HEK293T (cell line): ENCODE measurements around the gene PDZD2.

ENCODE experiments used
- ELF4 ChIP-seq: fragments of 450-650 bp; IDR thresholded peaks from 2 replicates; pipeline ENCODE4 v1.6.1; 2017; ENCODE audit warnings: antibody characterized with exemption
- FOXA1 ChIP-seq: fragments of 450-650 bp; IDR thresholded peaks from 2 replicates; pipeline ENCODE4 v1.6.1; 2016; ENCODE audit warnings: mild to moderate bottlenecking
- FOXK2 ChIP-seq: fragments of 450-650 bp; IDR thresholded peaks from 2 replicates; pipeline ENCODE4 v1.6.1; 2016; ENCODE audit warnings: mild to moderate bottlenecking
- HDGF ChIP-seq: fragments of 450-650 bp; IDR thresholded peaks from 2 replicates; pipeline ENCODE4 v1.6.1; 2017; ENCODE audit warnings: antibody characterized with exemption, borderline replicate concordance
- LEF1 ChIP-seq: fragments of 450-650 bp; IDR thresholded peaks from 2 replicates; pipeline ENCODE4 v1.6.1; 2017; ENCODE audit warnings: mild to moderate bottlenecking, borderline replicate concordance
- NFRKB ChIP-seq: fragments of 450-650 bp; IDR thresholded peaks from 2 replicates; pipeline ENCODE4 v1.6.1; 2016; ENCODE audit warnings: mild to moderate bottlenecking, moderate library complexity
- ZNF384 ChIP-seq: fragments of 450-650 bp; IDR thresholded peaks from 2 replicates; pipeline ENCODE4 v1.6.1; 2016

DNA sequence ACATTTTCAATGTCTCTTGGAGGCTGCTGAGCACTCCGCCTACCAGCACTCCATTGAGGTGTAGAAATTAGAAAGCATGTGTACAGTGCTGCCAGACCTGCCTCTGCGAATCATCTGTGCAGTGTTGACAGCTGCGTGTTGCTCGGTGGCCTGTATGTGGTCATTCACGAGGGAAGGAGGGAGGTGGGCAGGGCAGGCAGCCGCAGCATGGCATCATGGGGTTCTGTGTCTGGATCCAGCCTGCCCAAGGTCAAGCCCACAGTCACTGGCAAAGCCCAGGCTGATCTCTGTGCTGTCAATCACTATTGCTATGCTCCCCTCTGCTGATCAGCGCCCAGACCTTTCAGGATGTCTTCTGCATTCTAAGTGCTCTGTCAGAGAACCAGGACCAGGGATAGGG, 8.0 kb upstream of the PDZD2 start:
- no peak for TF ChIP-seq HDGF
- TF ChIP-seq LEF1, result no peak
- no peak for TF ChIP-seq FOXA1
- no peak for TF ChIP-seq FOXK2
- no peak for TF ChIP-seq ELF4
- TF ChIP-seq NFRKB, result no peak
- TF ChIP-seq ZNF384, result no peak
